Glomerular endothelial cell (primary cell): ENCODE results near the gene SLC37A1. TPM values are rescaled to one million over a fixed set of nuclear protein-coding genes. Genes with fewer than 3 reads are reported as not detected.

Experiments
- DNase-seq: peaks from one replicate; pipeline ENCODE4 v3.0.0-alpha.2; 2011; ENCODE audit warnings: low read depth, low spot score; ENCODE audit errors: extremely low read depth
- total RNA-seq: library from RNA; depleted of rRNA; stranded (reverse); fragments of >200 nt; gene quantifications from 2 replicates; pipeline ENCODE4 v1.2.3, GENCODE V29; 2015

Gene SLC37A1
- total RNA-seq, 1 donor from 2014 or later, result 26.8 TPM

- no peak for DNase-seq
Measured at GRCh38 chr21:42542196-42542595, 28.5 kb downstream of the SLC37A1 start.

DNA sequence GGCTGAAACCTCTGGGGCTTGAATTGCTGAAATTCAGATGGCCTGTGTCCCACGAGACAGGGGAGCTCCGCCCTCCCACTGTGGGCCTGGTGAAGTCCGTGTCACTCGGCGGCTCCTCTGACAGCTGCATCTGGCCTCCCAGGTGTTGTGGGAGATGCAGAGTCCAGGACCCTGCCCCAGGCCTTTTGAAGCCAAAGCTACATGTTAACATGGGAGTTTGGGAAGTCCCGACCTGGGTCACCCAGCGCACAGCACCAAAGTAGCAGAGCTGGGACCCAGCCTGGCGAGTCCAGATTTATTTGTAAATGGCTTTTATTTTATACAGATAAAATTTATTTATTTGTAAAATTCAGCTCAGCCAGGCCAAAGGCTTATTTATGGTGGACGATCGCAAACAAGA, 28.9 kb downstream of the SLC37A1 start:
- no peak for DNase-seq

GRCh38 chr21:42543106-42543847, 29.6 kb downstream of the SLC37A1 start:
- DNase-seq, result no peak

- DNase-seq, result no peak
Measured at GRCh38 chr21:42544544-42544943, 30.9 kb downstream of the SLC37A1 start.

- no peak for DNase-seq
Measured at GRCh38 chr21:42545317-42545716, 31.7 kb downstream of the SLC37A1 start.

DNA sequence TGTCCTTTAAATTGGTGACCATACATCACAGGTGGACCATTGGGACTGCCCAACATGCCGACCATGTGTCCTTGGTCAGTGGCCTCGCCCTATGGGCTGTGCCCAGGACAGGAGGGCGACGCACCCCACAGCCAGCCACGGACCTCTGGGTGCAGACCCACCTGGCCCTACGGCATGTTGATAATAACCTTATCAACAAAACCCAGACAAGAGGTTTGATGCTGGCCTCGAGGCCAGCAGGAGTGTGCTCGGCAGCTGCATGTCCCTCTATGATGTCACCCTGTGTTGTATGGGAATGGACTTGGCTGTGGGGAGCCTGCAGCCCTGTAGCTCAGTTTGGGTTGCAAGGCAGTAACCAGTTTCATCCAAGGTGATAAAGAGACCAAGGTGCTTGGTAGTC, 32.1 kb downstream of the SLC37A1 start:
- DNase-seq, result no peak

DNA sequence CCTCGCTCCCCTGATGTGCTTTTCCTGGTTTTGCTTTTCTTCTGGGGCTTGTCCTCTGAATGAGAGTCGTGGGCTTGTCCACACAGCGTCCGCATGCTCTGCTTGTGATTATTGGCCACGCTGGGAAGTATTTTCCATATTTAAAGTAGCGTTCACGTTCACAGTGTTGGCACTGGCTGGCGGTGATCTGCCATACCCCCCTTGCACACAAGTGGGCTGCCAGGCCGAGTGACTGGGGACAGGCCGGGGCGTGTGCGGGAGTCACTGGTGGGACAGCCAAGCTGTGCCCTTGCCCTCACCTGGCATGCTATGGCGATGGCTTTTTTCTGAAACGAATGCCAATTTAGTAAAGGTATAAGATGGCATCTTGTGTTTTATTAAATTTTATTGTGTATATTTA, 32.8 kb downstream of the SLC37A1 start:
- no peak for DNase-seq

- DNase-seq, result no peak
Measured at GRCh38 chr21:42547001-42547905, 33.6 kb downstream of the SLC37A1 start.

DNA sequence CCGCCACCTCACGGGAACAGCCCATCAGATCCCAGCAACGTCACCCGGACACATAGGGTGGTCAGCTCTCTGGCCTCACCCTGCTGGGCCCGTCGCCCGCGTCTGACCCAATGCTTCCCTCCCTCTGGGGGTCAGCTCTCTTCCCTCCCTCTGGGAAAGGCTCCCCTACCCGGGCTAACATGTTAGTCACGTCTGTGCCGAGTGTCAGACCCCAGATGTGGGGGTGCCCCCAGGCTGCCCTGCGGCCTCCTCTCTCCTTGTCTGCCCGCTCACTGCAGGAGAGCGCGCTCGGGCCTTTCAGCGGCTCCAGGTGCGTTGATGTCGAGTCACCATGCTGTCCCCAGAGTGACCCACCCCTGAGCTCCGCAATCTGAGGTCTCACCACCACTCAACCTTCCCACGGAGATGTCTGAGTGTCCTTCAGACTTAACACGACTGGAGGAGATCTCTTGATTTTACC, 34.3 kb downstream of the SLC37A1 start:
- DNase-seq, result no peak

GRCh38 chr21:42548687-42549406, 35.2 kb downstream of the SLC37A1 start:
- no peak for DNase-seq

GRCh38 chr21:42550817-42551216, 37.2 kb downstream of the SLC37A1 start:
- DNase-seq, result no peak

- DNase-seq, result no peak
Measured at GRCh38 chr21:42552407-42553336, 39.0 kb downstream of the SLC37A1 start.

- no peak for DNase-seq
Measured at GRCh38 chr21:42553435-42553834, 39.8 kb downstream of the SLC37A1 start.

DNA sequence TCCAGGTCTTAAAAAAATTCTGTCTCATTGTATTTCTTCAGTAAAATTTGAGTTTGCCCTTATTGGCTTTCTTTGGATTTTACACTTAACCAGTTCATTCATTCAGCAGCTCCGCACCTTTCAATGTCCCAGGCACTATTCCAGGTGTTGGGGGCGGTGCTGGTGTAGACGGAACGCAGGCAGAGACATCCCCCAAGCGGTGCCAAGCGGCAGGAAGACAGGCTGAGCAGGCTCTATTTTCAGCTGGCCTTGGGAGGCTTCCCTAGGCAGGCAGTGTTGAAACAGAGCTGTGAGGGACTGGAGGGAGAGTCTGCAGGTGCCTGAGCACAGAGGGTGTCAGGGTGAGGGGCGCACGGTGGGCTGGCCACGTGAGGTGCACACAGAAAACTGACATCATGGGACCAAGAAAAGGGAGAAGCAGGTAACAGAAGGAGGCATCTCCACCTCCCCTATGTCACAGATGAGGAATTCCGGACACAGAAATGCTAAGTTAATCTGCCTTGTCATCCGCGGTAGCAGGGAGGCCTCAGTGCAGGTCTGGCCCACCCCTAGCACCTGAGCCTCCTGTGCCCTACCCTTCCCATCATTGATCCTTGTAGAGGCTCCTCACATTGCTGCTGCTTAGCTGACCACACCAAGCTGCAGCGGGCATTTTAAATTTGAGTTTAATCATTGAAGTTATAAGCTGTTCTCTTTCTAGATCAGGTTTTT, 40.8 kb downstream of the SLC37A1 start:
- no peak for DNase-seq

GRCh38 chr21:42555756-42556438, 42.2 kb downstream of the SLC37A1 start:
- no peak for DNase-seq

DNA sequence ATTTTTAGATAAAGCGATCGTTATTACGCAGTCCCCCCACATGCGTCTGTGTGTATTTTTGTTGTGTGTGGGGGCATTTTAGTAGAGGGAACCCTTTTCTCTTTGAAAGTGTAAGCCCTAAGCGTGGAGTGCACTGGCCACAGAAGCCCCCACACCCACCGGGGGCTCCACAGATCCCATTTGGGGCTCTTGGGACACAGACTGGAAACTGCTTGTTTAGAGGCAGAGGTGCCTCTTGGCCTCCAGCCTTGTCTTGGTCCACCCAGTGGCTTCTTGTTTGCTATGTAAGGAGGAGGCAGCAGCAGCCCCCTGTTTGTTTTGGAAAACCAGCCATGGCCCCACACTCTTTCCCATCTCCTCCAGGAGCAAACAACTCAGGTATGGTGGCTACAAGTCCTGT, 42.8 kb downstream of the SLC37A1 start:
- no peak for DNase-seq

DNA sequence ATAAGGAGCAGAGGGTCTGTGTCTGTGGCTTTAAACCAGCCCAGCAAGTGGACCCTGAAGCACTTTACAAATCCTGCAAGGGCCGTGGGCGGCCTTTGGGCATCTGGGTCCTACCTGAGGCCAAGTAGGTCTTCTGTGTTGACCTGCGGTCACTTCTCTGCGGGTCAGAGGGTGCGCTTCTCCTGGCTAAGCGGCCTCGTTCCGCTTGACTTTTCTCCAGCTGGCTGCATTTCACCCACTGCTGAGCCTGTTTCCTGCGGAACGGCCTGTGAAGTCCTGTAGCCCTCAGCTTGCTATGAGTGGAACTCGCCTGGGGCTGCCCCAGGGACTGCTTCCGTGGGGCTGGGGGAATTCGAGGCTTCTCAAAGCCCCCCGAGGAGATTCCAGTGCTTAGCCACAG, 43.3 kb downstream of the SLC37A1 start:
- DNase-seq, result no peak

- no peak for DNase-seq
Measured at GRCh38 chr21:42557420-42557819, 43.8 kb downstream of the SLC37A1 start.

DNA sequence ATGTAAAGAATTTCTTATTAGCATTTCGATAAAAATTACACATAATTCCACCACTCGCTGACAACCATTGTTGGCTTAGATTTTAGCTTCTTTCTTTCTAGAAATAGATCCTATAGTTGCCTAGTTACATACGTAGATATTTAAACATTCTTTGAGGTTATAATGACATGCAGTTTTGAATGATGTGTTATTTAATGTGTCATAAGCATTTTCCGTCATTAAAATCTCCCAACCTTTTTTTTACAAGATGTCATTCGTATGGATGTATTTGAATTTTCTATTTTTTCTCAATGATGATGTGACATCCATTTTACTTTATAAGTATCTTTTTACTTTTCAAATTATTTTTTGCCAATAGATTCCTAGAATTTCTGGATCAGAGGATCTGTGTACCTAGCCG, 44.7 kb downstream of the SLC37A1 start:
- no peak for DNase-seq
